ENCODE measurements around the gene TSPYL6.
"Not testable (repeated sequence)": the region's sequence is repeated elsewhere in the genome, so short reads cannot be mapped to it uniquely, and the experiment has no call there.

Gene TSPYL6

DNA sequence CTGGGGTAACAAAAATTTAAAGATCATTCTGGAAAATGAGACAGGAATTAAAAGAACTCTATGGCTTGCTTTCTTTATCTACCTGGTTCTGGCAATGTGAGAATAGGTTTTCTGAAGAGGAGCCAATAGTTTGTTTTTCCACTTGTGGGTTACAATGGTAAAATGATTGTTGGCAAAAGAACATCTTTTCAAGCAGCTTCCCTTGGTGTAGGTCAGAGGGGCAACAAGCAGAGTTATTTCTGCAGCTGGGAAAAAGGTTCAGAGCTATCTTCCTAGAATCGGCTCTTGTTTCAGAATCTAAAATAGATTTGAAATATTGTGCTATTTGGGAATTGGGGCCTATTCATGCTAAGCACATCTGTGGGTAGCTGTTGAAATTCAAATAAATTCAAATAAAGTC lies 11.5 kb upstream of the TSPYL6 start:
- TF ChIP-seq ZNF274 (IDR thresholded peaks at IDR 0.05; ENCODE audit: low read depth, low read length): no peak
- H3K4me3 ChIP-seq (ENCODE audit: low read length): no peak overlapping the region

DNA sequence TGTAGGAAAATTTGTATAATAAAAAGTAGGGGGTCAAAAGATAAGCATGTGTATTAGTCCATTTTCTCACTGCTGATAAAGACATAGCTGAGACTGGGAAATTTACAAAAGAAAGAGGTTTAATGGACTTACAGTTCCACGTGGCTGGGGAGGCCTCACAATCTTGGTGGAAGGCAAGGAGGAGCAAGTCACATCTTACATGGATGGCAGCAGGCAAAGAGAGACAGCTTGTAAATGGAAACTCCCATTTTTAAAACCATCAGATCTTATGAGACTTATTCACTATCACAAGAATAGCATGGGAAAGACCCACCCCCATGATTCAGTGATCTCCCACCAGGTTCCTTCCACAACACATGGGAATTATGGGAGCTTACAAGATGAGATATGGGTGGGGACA lies 9.1 kb upstream of the TSPYL6 start:
- not testable (repeated sequence) for H3K4me3 ChIP-seq (ENCODE audit: low read length)

DNA sequence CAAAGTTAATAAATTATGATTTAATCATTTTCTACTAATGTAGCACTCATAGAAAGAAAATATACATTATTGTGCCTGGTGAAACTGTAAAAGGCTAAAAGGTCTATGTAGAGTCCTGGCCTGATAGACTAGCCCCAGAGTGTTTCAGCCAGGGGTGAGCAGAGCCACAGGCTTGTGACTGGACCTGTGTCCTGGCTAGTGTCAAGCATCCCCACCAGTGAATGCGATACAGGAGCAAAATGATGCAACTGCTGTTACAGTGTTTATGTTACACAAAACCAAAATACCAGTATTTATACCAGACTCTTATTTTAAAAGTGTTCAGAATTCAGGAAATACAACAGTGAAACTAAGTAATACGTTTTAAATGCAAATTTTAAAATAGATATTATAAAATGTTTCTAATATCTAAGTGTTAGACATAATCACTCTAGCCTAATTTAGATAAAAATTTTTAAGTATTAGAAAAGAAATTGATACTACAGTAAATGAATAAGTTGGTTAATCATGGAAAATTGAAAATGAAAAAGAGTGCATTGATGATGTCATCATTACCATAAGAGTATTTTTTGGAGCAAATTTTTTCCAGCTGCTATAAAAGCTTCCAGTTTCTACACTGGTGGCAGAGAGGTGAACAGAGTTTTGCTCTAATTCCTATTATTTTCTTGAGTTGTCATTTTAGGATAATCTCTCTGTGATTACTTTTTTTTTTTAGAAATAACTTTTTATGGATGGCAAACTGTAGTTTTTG lies 6.2 kb upstream of the TSPYL6 start:
- no peak for TF ChIP-seq ZNF274 (IDR thresholded peaks at IDR 0.05; ENCODE audit: low read depth, low read length)
- no peak overlapping the region for H3K4me3 ChIP-seq (ENCODE audit: low read length)

DNA sequence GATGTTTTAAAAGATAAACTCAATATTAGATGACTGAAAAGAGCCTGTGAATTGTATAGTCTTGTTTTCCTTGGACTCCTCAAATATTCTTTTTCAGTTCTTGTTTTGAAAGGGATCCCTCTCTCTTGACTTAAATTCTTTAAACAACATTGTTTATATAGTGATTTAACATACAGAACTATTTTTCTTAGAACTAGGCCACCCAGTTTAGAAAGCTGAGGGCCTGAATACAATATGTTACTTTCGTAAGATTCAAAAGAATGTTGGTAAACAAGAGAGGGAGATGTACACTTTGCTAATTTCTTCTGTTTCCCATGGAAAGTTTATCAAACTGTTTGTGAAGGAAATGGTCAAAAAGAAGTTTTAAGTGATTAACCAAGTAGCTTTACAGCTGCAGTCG lies 5.5 kb upstream of the TSPYL6 start:
- no peak overlapping the region for H3K4me3 ChIP-seq (ENCODE audit: low read length)

DNA sequence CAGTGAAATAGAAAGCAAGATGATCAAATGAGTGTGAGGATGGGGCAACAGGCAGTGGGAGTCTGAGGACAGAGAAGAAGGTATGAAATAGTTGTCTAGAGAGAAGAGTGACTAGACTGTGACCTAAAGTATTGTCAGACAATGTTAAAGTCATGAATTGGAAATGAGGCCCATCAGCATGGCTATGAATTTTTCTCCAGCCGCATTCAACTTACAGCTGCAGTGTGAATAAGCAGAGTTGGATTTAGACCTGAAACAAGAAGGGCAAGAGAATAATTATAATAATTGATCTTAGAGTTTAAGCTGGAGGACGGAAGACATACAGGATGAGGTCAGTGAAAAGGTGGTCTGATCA lies 4.2 kb upstream of the TSPYL6 start:
- TF ChIP-seq ZNF274 (IDR thresholded peaks at IDR 0.05; ENCODE audit: low read depth, low read length): no peak
- H3K4me3 ChIP-seq (ENCODE audit: low read length): no peak overlapping the region

More for the DNA sequence above, 5.5 kb upstream of the TSPYL6 start:
- no peak for TF ChIP-seq ZNF274 (IDR thresholded peaks at IDR 0.05; ENCODE audit: low read depth, low read length)

DNA sequence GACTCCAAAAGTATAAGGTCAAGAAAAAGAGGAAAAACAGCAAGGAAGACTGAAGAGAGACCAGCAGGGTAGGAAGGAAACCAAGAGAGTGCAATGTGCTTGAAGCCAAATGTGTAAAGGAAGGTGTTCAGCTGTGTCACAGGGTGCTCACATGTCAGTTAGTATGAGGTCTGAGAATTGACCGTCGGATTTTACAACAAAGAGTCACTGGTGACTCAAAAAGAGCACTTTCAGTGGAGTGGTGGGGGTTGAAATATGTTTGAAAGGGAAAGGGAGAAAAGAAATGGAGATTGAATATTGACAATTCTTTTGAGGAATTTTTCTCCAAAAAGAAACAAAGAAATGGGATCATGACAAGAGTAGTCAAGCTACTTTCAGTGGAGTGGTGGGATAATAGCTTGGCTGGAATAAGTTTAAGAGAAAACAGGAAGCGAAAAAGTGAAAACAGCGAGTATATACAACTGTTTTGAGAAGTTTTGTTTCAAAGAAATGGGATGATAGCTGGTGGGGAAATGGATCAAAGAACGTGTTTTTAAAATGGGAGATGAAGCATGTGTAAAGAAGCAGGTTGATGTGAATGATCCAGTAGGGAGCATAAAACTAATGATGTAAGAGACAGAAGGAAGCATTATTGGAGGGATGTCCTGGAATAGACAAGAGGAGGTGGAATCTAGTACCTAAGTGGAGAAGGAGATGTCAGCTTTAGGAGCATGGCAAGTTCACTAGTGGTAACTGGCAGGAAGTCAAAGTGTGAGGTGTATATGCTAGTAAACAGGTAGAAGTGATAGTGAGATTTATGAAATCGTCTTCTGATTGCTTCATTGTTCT lies 3.6 kb upstream of the TSPYL6 start:
- no peak for TF ChIP-seq ZNF274 (IDR thresholded peaks at IDR 0.05; ENCODE audit: low read depth, low read length)
- no peak overlapping the region for H3K4me3 ChIP-seq (ENCODE audit: low read length)

DNA sequence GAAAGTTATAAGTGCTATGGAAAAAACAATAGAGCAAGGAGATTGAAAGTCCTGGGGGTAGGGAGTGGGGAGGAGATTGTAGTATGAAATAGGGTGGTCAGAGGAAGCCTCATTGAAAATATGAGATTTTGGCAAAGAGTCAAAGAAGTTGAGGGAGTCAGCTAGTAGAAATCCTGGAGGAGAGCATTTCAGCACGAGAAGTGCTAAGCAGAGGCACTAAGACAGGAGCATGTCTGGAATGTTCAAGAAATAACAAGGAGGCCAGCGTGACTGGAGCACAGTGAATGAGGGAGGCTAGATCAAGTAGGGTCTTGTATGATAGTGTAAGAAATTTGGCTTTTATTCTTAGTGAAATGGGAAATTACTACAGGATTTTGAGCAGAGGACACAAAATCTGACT lies 2.1 kb upstream of the TSPYL6 start:
- no peak overlapping the region for H3K4me3 ChIP-seq (ENCODE audit: low read length)
- TF ChIP-seq ZNF274 (IDR thresholded peaks at IDR 0.05; ENCODE audit: low read depth, low read length): no peak

DNA sequence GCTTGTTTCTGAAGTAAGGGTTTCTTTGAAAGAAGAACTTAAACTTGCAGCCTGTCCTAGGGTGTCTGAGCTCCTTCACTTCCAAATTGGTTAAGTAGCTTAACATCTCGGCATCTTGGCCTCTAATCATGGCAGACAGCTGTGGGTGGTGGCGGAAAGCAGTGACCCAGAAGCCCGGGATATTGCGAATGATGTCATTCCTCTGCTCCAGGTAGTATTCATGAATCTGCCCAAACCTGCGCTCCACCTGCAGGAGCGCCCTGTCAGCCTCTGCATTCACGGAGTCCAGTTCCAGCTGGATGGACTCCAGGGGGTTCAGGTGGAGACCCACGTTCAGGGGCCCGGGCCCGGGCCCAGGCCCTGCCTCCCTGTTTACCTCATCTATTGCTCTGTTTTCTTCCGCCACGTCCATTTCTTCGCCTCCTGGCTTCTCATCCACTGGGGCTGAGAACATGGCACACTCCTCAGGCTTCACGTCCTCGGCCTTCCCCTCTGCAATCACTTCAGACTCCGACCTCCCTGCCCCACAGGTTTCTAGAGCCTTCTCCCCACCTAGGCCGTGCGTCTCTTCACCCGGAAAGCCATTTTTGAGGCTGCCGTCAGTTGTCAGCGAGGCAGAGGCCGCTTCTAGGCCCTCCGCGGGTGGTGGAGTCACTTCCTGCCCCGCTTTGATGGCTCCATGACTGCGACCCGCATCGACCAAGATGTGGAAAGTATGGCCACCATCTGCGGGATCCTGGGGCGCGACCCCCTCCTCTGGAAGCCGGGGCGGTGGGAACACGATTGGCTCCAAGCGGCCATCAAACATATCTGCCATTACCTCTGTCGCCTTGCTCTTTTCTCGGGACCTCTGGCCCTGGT lies 569 bp downstream of the TSPYL6 start:
- TF ChIP-seq ZNF274 (IDR thresholded peaks at IDR 0.05; ENCODE audit: low read depth, low read length): no peak

DNA sequence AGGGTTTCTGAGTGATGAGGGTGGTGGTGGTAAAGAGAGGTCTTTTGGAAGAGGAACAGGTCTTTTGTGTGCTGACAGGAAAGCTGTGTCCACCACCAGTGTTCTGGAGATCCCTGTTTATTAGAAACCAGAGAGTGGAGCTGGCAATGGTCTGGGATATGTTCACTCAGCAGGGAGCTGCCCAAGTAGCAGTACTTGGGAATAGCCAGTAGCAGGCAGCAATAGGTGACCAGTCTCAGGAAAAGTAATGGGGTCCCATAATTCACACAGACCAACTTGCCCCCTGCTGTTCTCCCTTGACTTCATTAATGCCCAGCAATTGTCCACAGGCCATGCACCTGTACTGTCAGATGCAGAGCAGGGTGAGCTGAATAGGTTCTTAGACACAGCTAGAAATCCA lies 1.8 kb downstream of the TSPYL6 start:
- no peak for TF ChIP-seq ZNF274 (IDR thresholded peaks at IDR 0.05; ENCODE audit: low read depth, low read length)
- no peak overlapping the region for H3K4me3 ChIP-seq (ENCODE audit: low read length)

More for the DNA sequence above, 569 bp downstream of the TSPYL6 start:
- no peak overlapping the region for H3K4me3 ChIP-seq (ENCODE audit: low read length)

DNA sequence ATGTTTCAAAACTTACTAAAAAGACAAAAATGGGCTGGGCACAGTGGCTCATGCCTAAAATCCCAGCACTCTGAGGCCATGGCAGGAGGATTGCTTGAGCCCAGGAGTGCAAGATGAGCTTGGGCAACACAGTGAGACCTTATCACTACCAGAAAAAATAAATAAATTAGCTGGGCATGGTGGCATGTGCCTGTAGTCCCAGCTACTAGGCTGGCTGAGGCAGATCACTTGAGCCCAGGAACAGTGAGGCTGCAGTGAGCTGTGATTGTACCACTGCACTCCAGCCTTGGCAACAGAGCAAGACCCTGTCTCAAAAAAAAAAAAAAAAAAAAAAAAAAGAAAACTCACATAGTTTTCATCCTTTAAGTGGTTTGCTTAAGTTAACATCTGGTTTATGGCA lies 6.4 kb downstream of the TSPYL6 start:
- H3K4me3 ChIP-seq (ENCODE audit: low read length): no peak overlapping the region
- no peak for TF ChIP-seq ZNF274 (IDR thresholded peaks at IDR 0.05; ENCODE audit: low read depth, low read length)

DNA sequence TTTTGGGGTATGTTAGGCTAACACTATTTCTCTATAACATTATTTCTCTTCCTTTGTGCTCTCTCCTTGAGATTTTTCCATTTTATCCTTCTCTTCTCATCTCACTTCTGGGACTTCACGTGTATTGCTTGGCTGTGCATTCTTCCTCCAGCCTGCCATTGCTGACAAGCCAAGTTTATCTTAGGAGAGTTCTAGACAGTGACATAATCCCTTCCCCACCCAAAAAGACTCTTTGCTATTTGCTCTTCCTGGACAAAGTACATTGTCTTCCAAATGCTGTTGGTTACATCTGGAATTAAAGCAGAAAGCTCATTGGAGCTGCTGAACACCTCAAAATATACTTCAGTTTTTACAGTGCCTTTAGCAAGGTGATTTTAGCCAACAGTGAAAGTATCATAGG lies 8.9 kb downstream of the TSPYL6 start:
- H3K4me3 ChIP-seq (ENCODE audit: low read length): no peak overlapping the region
- TF ChIP-seq ZNF274 (IDR thresholded peaks at IDR 0.05; ENCODE audit: low read depth, low read length): no peak

DNA sequence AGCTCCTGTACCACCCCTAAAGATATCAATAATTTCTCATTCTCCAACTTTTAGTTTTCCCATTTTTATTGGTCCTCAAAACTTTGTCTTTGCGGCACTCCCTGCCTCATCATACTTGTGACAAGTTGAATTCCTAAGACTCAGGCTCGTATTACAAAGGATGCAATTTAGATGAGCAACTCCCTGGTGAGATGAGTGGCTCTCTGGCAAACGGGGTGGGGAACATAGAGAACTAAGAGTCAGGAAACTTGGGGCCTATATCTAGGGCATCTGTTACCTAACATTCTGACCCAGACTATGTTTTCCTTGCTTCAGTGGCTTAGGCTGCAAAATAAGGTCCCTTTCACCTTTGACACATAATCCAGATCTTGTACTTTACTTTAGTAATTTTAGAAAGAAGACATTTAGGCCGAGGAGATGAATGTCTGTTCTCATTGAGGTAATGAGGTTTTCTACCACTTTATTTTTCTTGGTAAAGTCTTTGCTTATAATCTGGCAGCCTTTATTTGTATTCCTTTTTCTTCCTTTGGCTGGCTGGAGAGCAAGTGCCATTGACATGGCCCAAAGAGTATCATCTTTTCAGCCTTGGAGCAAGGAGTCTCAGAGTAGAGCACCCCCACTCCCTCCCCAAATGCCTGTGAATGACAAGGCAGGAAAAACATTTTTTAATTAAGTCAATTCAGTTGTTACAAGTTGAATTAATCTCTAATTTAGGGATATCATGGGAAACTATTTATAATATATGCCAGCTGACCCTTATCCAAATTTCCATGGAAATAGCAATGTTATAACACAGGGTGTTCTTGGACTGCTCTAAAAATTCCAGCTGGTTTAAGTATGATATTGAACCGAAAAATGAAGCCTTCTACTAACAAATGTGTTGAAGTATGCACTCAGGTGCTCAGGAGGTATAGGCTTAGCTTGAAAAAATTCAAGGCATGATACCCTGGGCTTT lies 15.2 kb downstream of the TSPYL6 start:
- TF ChIP-seq ZNF274 (IDR thresholded peaks at IDR 0.05; ENCODE audit: low read depth, low read length): no peak
- H3K4me3 ChIP-seq (ENCODE audit: low read length): no peak overlapping the region

DNA sequence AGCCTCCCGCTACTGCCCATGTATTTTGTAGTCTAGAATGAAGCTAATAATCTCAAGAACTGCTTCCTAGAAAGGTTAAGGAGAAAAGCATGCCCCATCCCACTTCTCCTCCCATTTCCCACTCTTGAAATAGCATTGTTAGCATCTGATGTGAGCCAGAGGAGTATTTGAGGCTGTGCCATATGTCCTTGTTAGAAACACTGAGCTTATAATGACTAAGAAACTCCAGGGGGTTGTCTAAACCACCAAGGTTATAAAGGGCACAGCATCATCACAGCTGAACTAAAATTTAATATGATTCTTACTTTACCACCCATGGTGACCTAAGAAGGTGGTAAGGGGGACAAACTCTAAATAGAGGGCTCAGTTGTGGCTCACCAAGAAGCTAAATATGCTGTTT lies 16.6 kb downstream of the TSPYL6 start:
- no peak overlapping the region for H3K4me3 ChIP-seq (ENCODE audit: low read length)
- no peak for TF ChIP-seq ZNF274 (IDR thresholded peaks at IDR 0.05; ENCODE audit: low read depth, low read length)

Measured in GM08714 (cell line).